ENCODE results near the gene MED8.

The MED8 gene

DNA sequence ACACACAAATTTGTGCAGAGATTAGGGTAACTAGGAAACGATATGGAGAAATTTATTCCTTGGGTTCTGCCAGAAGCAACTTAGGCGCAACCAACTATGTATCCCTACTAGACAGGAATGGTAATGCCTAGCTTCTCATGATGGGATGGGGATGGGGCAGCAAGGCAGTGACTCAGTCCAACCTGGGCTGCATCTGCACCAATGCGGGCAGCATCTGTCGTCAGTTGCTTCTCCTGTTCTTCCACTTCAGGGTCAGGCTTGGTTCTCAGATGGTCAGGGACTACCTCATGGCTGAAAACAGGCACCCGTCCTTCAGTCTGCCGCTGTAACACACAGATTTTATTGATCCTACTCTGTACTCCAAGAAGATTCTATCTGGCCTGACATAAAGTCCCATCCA is 2.9 kb downstream of the MED8 start:
- Histone ChIP-seq H3K27me3 (ENCODE audit: insufficient read depth, low read length) (no peaks in the 10 kb centered on the region), H3K4me1 (ENCODE audit: insufficient read depth, low read length, severe bottlenecking) (peaks cover 23% of the 10 kb centered on the region), H3F3A (ENCODE audit: insufficient read depth, low read length) (no peaks in the 10 kb centered on the region), H3K27ac (ENCODE audit: low read depth, low read length, poor library complexity, severe bottlenecking) (no peak overlapping the region), H3K36me3 (ENCODE audit: insufficient read depth, low read length) (peaks cover 57% of the 10 kb centered on the region), H3K9me2 (ENCODE audit: low read depth, low read length) (no peaks in the 10 kb centered on the region), H3K79me2 (ENCODE audit: insufficient read depth, low read length) (peaks cover 18% of the 10 kb centered on the region), H3K9me3 (ENCODE audit: low read length) (no peaks in the 10 kb centered on the region), H3K4me3 (ENCODE audit: low read depth, low read length, poor library complexity, severe bottlenecking) (no peak overlapping the region), H3K4me2 (ENCODE audit: low read length) (no peak overlapping the region), H3K9ac (ENCODE audit: low read length) (no peak overlapping the region), H2AFZ (ENCODE audit: low read length) (no peak overlapping the region), H4K20me1 (ENCODE audit: insufficient read depth, low read length) (no peaks in the 10 kb centered on the region)
- TF ChIP-seq, protein P1, sequence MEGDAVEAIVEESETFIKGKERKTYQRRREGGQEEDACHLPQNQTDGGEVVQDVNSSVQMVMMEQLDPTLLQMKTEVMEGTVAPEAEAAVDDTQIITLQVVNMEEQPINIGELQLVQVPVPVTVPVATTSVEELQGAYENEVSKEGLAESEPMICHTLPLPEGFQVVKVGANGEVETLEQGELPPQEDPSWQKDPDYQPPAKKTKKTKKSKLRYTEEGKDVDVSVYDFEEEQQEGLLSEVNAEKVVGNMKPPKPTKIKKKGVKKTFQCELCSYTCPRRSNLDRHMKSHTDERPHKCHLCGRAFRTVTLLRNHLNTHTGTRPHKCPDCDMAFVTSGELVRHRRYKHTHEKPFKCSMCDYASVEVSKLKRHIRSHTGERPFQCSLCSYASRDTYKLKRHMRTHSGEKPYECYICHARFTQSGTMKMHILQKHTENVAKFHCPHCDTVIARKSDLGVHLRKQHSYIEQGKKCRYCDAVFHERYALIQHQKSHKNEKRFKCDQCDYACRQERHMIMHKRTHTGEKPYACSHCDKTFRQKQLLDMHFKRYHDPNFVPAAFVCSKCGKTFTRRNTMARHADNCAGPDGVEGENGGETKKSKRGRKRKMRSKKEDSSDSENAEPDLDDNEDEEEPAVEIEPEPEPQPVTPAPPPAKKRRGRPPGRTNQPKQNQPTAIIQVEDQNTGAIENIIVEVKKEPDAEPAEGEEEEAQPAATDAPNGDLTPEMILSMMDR (IDR thresholded peaks at IDR 0.05; ENCODE audit: low read length), result no peak
- TF ChIP-seq EZH2 (IDR thresholded peaks at IDR 0.05; ENCODE audit: borderline replicate concordance, low read length), result no peak

DNA sequence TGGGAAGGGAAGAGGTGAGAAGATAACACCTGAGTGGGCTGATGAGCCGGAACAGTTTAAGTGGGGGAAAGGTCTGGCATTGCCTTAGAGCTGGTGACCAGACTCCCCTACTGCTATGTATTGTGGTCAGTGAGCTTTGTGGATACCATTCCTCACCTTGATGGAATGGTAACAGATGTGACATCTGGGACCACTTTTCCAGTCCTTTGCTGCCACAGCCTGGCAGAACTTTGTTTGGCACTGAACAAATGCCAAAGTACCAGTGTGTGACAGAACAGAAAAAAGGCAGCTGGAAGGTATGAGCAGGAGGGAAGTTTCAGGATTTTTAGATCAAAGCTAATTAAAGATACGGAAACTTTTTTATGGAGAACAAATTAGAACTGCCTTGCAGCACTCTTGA is 6.2 kb downstream of the MED8 start:
- no peak overlapping the region for H3K27ac ChIP-seq (ENCODE audit: low read depth, low read length, poor library complexity, severe bottlenecking)
- no peaks in the 10 kb centered on the region for H3F3A ChIP-seq (ENCODE audit: insufficient read depth, low read length)
- H3K4me2 ChIP-seq (ENCODE audit: low read length), result no peak overlapping the region
- peaks cover 6% of the 10 kb centered on the region for H3K4me1 ChIP-seq (ENCODE audit: insufficient read depth, low read length, severe bottlenecking)
- peaks cover 3% of the 10 kb centered on the region; the same call in 1 of the 2 replicates for H3K79me2 ChIP-seq (ENCODE audit: insufficient read depth, low read length)
- no peaks in the 10 kb centered on the region for H3K9me3 ChIP-seq (ENCODE audit: low read length)
- TF ChIP-seq, protein P1 (IDR thresholded peaks at IDR 0.05; ENCODE audit: low read length), result no peak
- TF ChIP-seq EZH2 (IDR thresholded peaks at IDR 0.05; ENCODE audit: borderline replicate concordance, low read length), result no peak
- H3K27me3 ChIP-seq (ENCODE audit: insufficient read depth, low read length), result no peaks in the 10 kb centered on the region
- H2AFZ ChIP-seq (ENCODE audit: low read length), result no peak overlapping the region
- H4K20me1 ChIP-seq (ENCODE audit: insufficient read depth, low read length), result no peaks in the 10 kb centered on the region
- H3K36me3 ChIP-seq (ENCODE audit: insufficient read depth, low read length), result peaks cover 65% of the 10 kb centered on the region
- no peaks in the 10 kb centered on the region for H3K9me2 ChIP-seq (ENCODE audit: low read depth, low read length)
- no peak overlapping the region for H3K9ac ChIP-seq (ENCODE audit: low read length)
- no peak overlapping the region for H3K4me3 ChIP-seq (ENCODE audit: low read depth, low read length, poor library complexity, severe bottlenecking)

DNA sequence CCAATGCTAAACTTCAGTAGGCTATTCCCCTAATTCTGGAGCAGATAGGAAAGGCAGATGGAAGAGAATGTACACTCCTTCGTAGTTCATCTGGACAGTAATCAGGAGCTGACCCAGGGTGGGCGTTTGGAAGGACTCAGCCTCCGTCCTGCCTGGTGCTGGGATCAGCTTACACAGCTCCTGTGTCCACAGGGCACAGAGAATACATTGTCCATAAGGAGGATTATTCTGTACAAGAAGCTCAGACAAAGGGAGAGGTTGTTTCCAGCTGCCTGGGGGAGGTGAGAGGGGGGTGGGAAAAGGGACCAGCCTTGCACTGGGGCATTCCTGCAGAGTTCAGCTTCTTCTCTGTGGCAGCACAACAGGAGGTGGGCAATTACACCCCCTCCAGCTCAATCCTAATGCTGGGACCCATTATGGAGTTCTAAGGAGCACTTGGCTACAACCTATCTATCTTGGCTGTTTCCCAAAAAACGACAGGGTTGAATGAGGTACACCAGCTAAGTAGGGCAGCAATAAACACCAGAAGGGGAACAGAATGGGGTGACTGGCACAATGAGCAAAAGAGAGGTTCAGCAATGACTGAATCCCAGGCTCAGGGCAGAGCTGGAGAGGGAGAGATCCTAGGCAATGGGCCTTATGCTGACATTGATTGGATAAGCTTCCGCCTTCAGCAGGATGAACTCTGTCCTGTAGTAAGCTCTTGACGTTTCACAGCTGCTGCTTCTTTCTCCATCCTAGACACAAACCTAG is 7.4 kb downstream of the MED8 start:
- no peak overlapping the region for H3K4me3 ChIP-seq (ENCODE audit: low read depth, low read length, poor library complexity, severe bottlenecking)
- H3K9me2 ChIP-seq (ENCODE audit: low read depth, low read length), result no peaks in the 10 kb centered on the region
- no peak overlapping the region for H3K27ac ChIP-seq (ENCODE audit: low read depth, low read length, poor library complexity, severe bottlenecking)
- H3K4me2 ChIP-seq (ENCODE audit: low read length), result no peak overlapping the region
- no peaks in the 10 kb centered on the region for H3K27me3 ChIP-seq (ENCODE audit: insufficient read depth, low read length)
- H2AFZ ChIP-seq (ENCODE audit: low read length), result no peak overlapping the region
- TF ChIP-seq, protein P1 (IDR thresholded peaks at IDR 0.05; ENCODE audit: low read length), result no peak
- no peaks in the 10 kb centered on the region for H3F3A ChIP-seq (ENCODE audit: insufficient read depth, low read length)
- no peaks in the 10 kb centered on the region for H3K9me3 ChIP-seq (ENCODE audit: low read length)
- H3K9ac ChIP-seq (ENCODE audit: low read length), result no peak overlapping the region
- no peaks in the 10 kb centered on the region for H4K20me1 ChIP-seq (ENCODE audit: insufficient read depth, low read length)
- no peaks in the 10 kb centered on the region for H3K4me1 ChIP-seq (ENCODE audit: insufficient read depth, low read length, severe bottlenecking)
- H3K36me3 ChIP-seq (ENCODE audit: insufficient read depth, low read length), result peaks cover 60% of the 10 kb centered on the region
- H3K79me2 ChIP-seq (ENCODE audit: insufficient read depth, low read length), result no peaks in the 10 kb centered on the region

All from OCI-LY1 (cell line).